Glutamatergic neuron (in vitro differentiated cells): ENCODE results near the gene C5orf22. TPM values are rescaled to one million over a fixed set of nuclear protein-coding genes. Genes with fewer than 3 reads are reported as not detected.

Source experiments
- DNase-seq: peaks from one replicate; pipeline ENCODE4 v3.0.0; 2022
- H3K27ac Mint-ChIP-seq: one replicate; pipeline ENCODE4 v1.8.0; 2020; ENCODE audit warnings: mild to moderate bottlenecking, mixed read lengths, inconsistent platforms; ENCODE audit not compliant: unreplicated experiment
- H3K27me3 Mint-ChIP-seq: one replicate; pipeline ENCODE4 v1.8.0; 2020; ENCODE audit warnings: mild to moderate bottlenecking, moderate library complexity, mixed read lengths, inconsistent platforms; ENCODE audit not compliant: unreplicated experiment
- H3K36me3 Mint-ChIP-seq: one replicate; pipeline ENCODE4 v1.8.0; 2020; ENCODE audit warnings: mild to moderate bottlenecking, mixed read lengths, inconsistent platforms; ENCODE audit not compliant: unreplicated experiment
- H3K4me1 Mint-ChIP-seq: one replicate; pipeline ENCODE4 v1.8.0; 2020; ENCODE audit warnings: mild to moderate bottlenecking, low read depth, mixed read lengths, inconsistent platforms; ENCODE audit not compliant: unreplicated experiment
- H3K4me3 Mint-ChIP-seq: one replicate; pipeline ENCODE4 v1.8.0; 2020; ENCODE audit warnings: mild to moderate bottlenecking, mixed read lengths, inconsistent platforms; ENCODE audit not compliant: unreplicated experiment
- H3K9me3 Mint-ChIP-seq: one replicate; pipeline ENCODE4 v1.8.0; 2020; ENCODE audit warnings: mild to moderate bottlenecking, moderate library complexity, mixed read lengths, inconsistent platforms; ENCODE audit not compliant: unreplicated experiment
- CTCF ChIP-seq: fragments of 200-600 bp; sonication (generic); IDR thresholded peaks from one replicate; pipeline ENCODE4 v1.5.0; 2021; ENCODE audit not compliant: partially characterized antibody, unreplicated experiment
- total RNA-seq: library from RNA; stranded (reverse); fragmentation: NEBNext Ultra II Directional; extraction: Animal tissue kit (Norgen Biotek cat#: 25700); gene quantifications from one replicate; pipeline ENCODE4 v1.2.1, GENCODE V29; 2021; ENCODE audit not compliant: unreplicated experiment

The C5orf22 gene
- total RNA-seq, 1 donor from 2014 or later: 26.5 TPM

- Mint-ChIP-seq H3K36me3 (no peaks in the 10 kb centered on the region), H3K27ac (no peak overlapping the region), H3K27me3 (peaks cover 2% of the 10 kb centered on the region), H3K4me1 (peaks cover 17% of the 10 kb centered on the region), H3K4me3 (peak overlapping the region; percentile 98), H3K9me3 (peaks cover 3% of the 10 kb centered on the region)
- DNase-seq: no peak
- no peak for TF ChIP-seq CTCF
These were observed 1.4 kb upstream of the C5orf22 start for GRCh38 chr5:31530541-31531265.

- H3K27me3 Mint-ChIP-seq: peaks cover 2% of the 10 kb centered on the region
- no peaks in the 10 kb centered on the region for H3K36me3 Mint-ChIP-seq
- peak; percentile 59 for DNase-seq
These were observed 586 bp upstream of the C5orf22 start for GRCh38 chr5:31531543-31531887.

GRCh38 chr5:31534527-31535046, 2.5 kb downstream of the C5orf22 start:
- TF ChIP-seq CTCF: no peak
- Mint-ChIP-seq H3K27ac (no peak overlapping the region), H3K4me1 (peaks cover 17% of the 10 kb centered on the region), H3K4me3 (no peak overlapping the region), H3K36me3 (no peaks in the 10 kb centered on the region), H3K27me3 (peaks cover 2% of the 10 kb centered on the region), H3K9me3 (peaks cover 3% of the 10 kb centered on the region)
- DNase-seq: no peak

More at GRCh38 chr5:31531543-31531887, 586 bp upstream of the C5orf22 start:
- no peak for TF ChIP-seq CTCF
- H3K4me3 Mint-ChIP-seq: peak overlapping the region; percentile 98
- H3K4me1 Mint-ChIP-seq: peaks cover 17% of the 10 kb centered on the region
- H3K9me3 Mint-ChIP-seq: peaks cover 3% of the 10 kb centered on the region
- H3K27ac Mint-ChIP-seq: peak overlapping the region; percentile 7

- H3K27me3 Mint-ChIP-seq: no peaks in the 10 kb centered on the region
- peaks cover 5% of the 10 kb centered on the region for H3K4me1 Mint-ChIP-seq
- no peak overlapping the region for H3K4me3 Mint-ChIP-seq
- H3K27ac Mint-ChIP-seq: no peak overlapping the region
- no peak for TF ChIP-seq CTCF
- DNase-seq: no peak
- peaks cover 3% of the 10 kb centered on the region for H3K9me3 Mint-ChIP-seq
- H3K36me3 Mint-ChIP-seq: no peaks in the 10 kb centered on the region
These were observed 4.8 kb downstream of the C5orf22 start for GRCh38 chr5:31536873-31537272.

GRCh38 chr5:31537349-31537748, 5.2 kb downstream of the C5orf22 start:
- no peak overlapping the region for H3K27ac Mint-ChIP-seq
- no peaks in the 10 kb centered on the region for H3K36me3 Mint-ChIP-seq

More at GRCh38 chr5:31537349-31537748, 5.2 kb downstream of the C5orf22 start:
- no peak for TF ChIP-seq CTCF
- no peak for DNase-seq
- Mint-ChIP-seq H3K4me1 (peaks cover 5% of the 10 kb centered on the region), H3K27me3 (no peaks in the 10 kb centered on the region), H3K4me3 (no peak overlapping the region), H3K9me3 (no peaks in the 10 kb centered on the region)
